DOHH2 (cell line): ENCODE measurements around the gene SLC26A6.

ENCODE experiments used
- CTCF ChIP-seq: fragments of 200-600 bp; sonication (generic); IDR thresholded peaks from one replicate; pipeline ENCODE4 v1.5.1; 2014; ENCODE audit warnings: antibody characterized with exemption, mild to moderate bottlenecking, low read depth, low read length; ENCODE audit not compliant: poor library complexity, severe bottlenecking
- EZH2phosphoT487 ChIP-seq: fragments of 200-600 bp; sonication (generic); IDR thresholded peaks from 2 replicates; pipeline ENCODE4 v1.6.1; 2017; ENCODE audit warnings: borderline replicate concordance, mild to moderate bottlenecking, antibody characterized with exemption, low read length, moderate library complexity, mixed read lengths

GRCh38 chr3:48630407-48630806, 4.9 kb downstream of the SLC26A6 start:
- TF ChIP-seq CTCF (no peak), EZH2phosphoT487 (no peak)
